ENCODE data around the gene PLCH1.
A peak's percentile ranks its signal among the peaks of the same experiment; 100 is the strongest.

PLCH1 gene

DNA sequence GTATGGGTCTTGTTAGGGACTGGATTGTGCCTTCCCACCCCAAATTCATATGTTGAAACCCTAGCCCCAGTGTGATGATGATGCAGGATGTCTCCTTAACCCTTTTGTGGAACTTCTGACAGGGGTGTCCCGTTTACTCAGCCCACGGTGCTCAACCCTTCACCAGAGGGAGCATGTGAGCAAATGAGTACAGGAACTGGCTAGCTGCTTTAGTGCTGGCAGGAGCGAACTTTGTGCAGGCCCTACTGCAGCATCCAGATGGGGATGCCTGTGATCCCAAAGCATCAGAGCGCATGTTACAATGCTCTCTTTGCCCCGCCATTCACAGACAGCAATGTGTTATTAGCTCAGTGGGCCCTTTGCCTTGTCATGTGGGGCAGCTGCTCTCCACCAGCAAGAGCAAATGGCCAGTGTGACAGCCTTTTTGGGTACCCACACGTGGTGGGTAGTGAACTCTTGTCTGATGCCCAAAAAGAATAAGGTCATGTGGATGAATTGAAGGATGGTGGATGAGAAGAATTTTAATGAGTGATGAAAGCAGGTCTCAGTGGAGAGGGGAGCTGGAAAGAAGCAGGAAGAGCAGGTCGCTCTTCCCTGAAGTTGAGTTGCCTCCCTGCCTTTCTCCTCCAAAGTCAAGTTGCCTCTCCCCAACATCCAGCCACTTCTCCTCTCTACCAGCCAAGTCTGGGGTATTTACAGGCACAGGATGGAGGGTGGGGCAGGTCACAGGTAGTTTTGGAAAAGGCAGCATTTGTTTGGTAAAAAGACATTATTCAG is 388.1 kb downstream of the PLCH1 start:
- TF ChIP-seq, protein P1, sequence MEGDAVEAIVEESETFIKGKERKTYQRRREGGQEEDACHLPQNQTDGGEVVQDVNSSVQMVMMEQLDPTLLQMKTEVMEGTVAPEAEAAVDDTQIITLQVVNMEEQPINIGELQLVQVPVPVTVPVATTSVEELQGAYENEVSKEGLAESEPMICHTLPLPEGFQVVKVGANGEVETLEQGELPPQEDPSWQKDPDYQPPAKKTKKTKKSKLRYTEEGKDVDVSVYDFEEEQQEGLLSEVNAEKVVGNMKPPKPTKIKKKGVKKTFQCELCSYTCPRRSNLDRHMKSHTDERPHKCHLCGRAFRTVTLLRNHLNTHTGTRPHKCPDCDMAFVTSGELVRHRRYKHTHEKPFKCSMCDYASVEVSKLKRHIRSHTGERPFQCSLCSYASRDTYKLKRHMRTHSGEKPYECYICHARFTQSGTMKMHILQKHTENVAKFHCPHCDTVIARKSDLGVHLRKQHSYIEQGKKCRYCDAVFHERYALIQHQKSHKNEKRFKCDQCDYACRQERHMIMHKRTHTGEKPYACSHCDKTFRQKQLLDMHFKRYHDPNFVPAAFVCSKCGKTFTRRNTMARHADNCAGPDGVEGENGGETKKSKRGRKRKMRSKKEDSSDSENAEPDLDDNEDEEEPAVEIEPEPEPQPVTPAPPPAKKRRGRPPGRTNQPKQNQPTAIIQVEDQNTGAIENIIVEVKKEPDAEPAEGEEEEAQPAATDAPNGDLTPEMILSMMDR (IDR thresholded peaks at IDR 0.05; ENCODE audit: insufficient read depth, low read length, missing control alignments), result no peak
- ChIA-PET CTCF (interaction anchor here (1.1 to 1.8 kb wide), 3 partner anchors 26 to 347 kb away, joined by 3 to 12 read pairs (median 5); no protein-coding TSS in a partner anchor), POLR2A (no interaction called here)
- no peak for DNase-seq (ENCODE audit: low read depth, low spot score)
- H3K4me3 ChIP-seq (ENCODE audit: low read depth, low read length), result no peak overlapping the region

DNA sequence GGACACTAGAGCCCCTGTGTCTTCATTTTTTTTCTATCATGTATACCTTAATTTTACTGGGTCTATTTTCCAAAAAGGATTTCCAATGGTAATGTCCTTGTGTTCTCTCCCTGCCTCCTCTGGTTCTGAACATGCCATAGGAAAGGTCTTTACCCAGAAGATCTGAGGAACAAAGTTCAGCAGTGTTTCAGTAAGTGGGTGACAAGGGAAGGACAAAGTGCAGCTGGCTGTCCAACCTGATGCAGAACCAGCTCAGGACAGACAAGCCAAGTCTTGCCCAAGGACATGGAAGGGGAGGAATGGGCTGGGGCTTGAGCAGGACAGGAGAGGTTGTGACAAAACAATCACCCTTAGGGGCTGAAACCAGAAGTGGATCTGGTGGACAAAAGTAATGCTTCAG is 390.2 kb downstream of the PLCH1 start:
- no peak for DNase-seq (ENCODE audit: low read depth, low spot score)
- no peak overlapping the region for H3K4me3 ChIP-seq (ENCODE audit: low read depth, low read length)
- TF ChIP-seq, protein P1 (IDR thresholded peaks at IDR 0.05; ENCODE audit: insufficient read depth, low read length, missing control alignments), result no peak
- ChIA-PET CTCF (interaction anchor here (0.9 to 4.5 kb wide), 6 partner anchors 13 to 355 kb away, joined by 3 to 112 read pairs (median 4); no protein-coding TSS in a partner anchor), POLR2A (no interaction called here)

DNA sequence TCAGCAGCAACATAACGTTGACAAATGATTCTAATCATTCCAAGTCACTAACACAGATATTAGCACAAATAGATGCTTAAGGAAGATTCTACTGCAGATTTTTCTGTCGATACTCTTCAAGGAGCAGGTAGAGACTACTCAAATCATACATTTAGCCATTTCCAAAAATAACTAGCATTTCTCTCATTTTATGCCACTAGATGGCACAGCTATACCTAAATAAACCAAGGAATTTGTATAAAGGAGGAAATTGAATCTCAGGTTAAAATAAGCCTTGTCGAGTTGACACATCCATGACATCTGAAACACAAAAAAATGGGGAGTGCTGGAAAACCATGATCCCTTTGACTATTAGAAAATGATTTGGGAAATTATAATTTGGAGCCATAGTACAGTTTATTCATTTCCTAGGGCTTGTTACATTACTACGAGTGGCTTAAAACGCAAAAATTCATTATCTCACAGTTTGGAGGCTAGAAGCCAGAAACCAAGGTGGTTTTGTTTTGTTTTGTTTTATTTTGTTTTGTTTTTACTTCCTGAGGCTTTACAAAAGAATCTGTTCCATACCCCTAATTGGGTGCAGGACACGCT is 391.9 kb downstream of the PLCH1 start:
- DNase-seq (ENCODE audit: low read depth, low spot score), result no peak
- TF ChIP-seq, protein P1 (IDR thresholded peaks at IDR 0.05; ENCODE audit: insufficient read depth, low read length, missing control alignments), result peak; percentile 30
- H3K4me3 ChIP-seq (ENCODE audit: low read depth, low read length), result no peak overlapping the region
- ChIA-PET POLR2A (no interaction called here), CTCF (interaction anchor here (0.9 to 4.5 kb wide), 10 partner anchors 8 to 358 kb away, joined by 3 to 112 read pairs (median 4); no protein-coding TSS in a partner anchor)

DNA sequence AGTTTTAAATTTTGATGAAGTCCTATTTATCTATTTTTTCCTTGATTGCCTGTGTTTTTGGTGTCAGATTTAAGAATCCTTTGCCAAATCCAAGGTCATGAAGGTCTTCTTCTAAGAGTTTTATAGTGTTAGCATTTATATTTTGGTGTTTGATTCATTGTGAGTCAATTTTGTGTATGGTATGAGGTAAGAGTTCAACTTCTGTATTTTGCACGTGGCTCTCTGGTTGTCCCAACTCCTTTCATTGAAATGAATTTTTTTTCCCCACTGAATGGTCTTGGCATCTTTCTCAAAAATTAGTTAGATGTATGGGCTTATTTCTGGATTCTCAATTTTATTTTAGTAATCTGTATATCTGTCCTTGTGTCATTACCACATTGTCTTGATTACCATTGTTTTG is 394.3 kb downstream of the PLCH1 start:
- DNase-seq (ENCODE audit: low read depth, low spot score), result no peak
- TF ChIP-seq, protein P1 (IDR thresholded peaks at IDR 0.05; ENCODE audit: insufficient read depth, low read length, missing control alignments), result no peak
- H3K4me3 ChIP-seq (ENCODE audit: low read depth, low read length), result no peak overlapping the region
- CTCF ChIA-PET, result interaction anchor here (1.2 to 4.5 kb wide), 6 partner anchors 28 to 593 kb away, joined by 3 to 112 read pairs (median 16); no protein-coding TSS in a partner anchor
- POLR2A ChIA-PET, result no interaction called here

DNA sequence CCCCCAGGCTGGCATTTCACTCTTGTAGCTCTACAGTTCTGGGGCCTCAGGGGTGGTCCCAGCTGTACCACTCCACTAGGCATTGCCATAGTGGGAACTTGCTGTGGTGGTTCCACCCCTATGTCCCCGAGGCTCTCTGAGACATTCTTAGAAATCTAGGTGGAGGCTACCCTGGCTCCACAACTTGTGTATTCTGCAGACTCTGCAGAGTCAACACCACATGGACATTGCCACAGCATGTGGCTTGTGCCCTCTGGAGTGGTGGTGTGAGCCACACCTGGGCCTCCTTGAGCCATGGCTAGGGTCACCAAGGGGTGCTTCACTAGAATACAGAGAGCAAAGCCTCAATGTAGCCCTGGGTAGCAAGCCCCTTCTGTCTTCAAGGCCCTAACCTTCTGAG is 397.0 kb downstream of the PLCH1 start:
- DNase-seq (ENCODE audit: low read depth, low spot score), result no peak
- TF ChIP-seq, protein P1 (IDR thresholded peaks at IDR 0.05; ENCODE audit: insufficient read depth, low read length, missing control alignments), result no peak
- H3K4me3 ChIP-seq (ENCODE audit: low read depth, low read length), result no peak overlapping the region
- ChIA-PET POLR2A (no interaction called here), CTCF (interaction anchor here (2.9 kb wide), 1 partner anchor 354 kb away, joined by 20 read pairs; no protein-coding TSS in a partner anchor)

DNA sequence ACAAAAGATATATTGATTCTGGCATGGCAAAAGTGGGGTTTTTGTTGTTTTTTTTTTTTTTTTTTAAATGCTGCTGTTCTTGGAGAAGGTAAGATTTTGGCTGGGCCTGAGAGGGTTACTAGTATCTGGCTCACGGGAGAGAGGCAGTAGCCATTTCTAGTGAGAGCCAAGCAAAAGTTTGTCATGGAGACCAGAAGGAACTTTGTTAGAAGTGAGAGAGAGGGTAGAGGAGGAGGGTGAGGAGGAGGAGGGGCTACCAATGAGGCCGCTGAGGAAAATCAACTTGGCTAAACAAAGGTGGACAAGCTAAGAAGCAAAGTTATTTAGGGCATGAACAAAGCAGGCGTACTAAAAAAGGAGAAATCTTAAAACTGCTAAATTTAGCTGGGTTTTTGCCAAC is 402.5 kb downstream of the PLCH1 start:
- H3K4me3 ChIP-seq (ENCODE audit: low read depth, low read length), result no peak overlapping the region
- DNase-seq (ENCODE audit: low read depth, low spot score), result no peak
- ChIA-PET POLR2A (no interaction called here), CTCF (interaction anchor here (2.0 kb wide), 1 partner anchor 360 kb away, joined by 8 read pairs; no protein-coding TSS in a partner anchor)
- TF ChIP-seq, protein P1 (IDR thresholded peaks at IDR 0.05; ENCODE audit: insufficient read depth, low read length, missing control alignments), result no peak
